BJ (cell line): ENCODE measurements around the gene SRGAP3. TPM values are rescaled to one million over a fixed set of nuclear protein-coding genes. Genes with fewer than 3 reads are reported as not detected.
"Not testable (repeated sequence)": the region's sequence is repeated elsewhere in the genome, so short reads cannot be mapped to it uniquely, and the experiment has no call there.

Experiments
- CTCF ChIA-PET: fragments of 350-600 bp; formaldehyde crosslinking; extraction: SDS; loops from one replicate; lab custom pipeline; 2021; ENCODE audit warnings: antibody characterized with exemption, inconsistent platforms; lab: Yijun Ruan, JAX
- POLR2A ChIA-PET: fragments of 300-600 bp; sonication (Branson Sonifier 250); formaldehyde crosslinking; extraction: SDS; loops from one replicate; lab custom pipeline; 2021; ENCODE audit warnings: antibody characterized with exemption; lab: Charles Lee
- DNase-seq: peaks from one replicate; pipeline ENCODE4 v3.0.0-alpha.2; 2011; ENCODE audit warnings: low read depth
- H3K27me3 ChIP-seq: 2 replicates; pipeline ENCODE4 v1.6.0; 2011; ENCODE audit warnings: low read length; ENCODE audit not compliant: control insufficient read depth, insufficient read depth
- H3K36me3 ChIP-seq: 2 replicates; pipeline ENCODE4 v1.5.1; 2011; ENCODE audit warnings: low read length; ENCODE audit not compliant: control insufficient read depth, insufficient read depth
- H3K4me3 ChIP-seq: 2 replicates; pipeline ENCODE4 v1.5.1; 2011; ENCODE audit warnings: low read depth, mild to moderate bottlenecking, control low read depth, low read length
- CTCF ChIP-seq: IDR thresholded peaks from 2 replicates; pipeline ENCODE4 v1.5.1; 2011; ENCODE audit warnings: low read depth, mild to moderate bottlenecking, control low read depth, inconsistent platforms, low read length, moderate library complexity; ENCODE audit not compliant: insufficient read depth
- polyA minus RNA-seq: library from RNA; depleted of rRNA, polyadenylated mRNA; stranded (reverse); fragments of >200 nt; gene quantifications from 2 replicates; pipeline ENCODE4 v1.2.3, GENCODE V29; 2011; rRNA and poly(A)+ RNA removed
- polyA plus RNA-seq: library from polyadenylated mRNA; depleted of rRNA; stranded (reverse); fragments of >200 nt; gene quantifications from 2 replicates; pipeline ENCODE4 v1.2.3, GENCODE V29; 2011; rRNA removed

The SRGAP3 gene
- polyA plus RNA-seq (0.65 and 0.75 TPM in 2 replicates), polyA minus RNA-seq (0.46 and 1.5 TPM in 2 replicates)

DNA sequence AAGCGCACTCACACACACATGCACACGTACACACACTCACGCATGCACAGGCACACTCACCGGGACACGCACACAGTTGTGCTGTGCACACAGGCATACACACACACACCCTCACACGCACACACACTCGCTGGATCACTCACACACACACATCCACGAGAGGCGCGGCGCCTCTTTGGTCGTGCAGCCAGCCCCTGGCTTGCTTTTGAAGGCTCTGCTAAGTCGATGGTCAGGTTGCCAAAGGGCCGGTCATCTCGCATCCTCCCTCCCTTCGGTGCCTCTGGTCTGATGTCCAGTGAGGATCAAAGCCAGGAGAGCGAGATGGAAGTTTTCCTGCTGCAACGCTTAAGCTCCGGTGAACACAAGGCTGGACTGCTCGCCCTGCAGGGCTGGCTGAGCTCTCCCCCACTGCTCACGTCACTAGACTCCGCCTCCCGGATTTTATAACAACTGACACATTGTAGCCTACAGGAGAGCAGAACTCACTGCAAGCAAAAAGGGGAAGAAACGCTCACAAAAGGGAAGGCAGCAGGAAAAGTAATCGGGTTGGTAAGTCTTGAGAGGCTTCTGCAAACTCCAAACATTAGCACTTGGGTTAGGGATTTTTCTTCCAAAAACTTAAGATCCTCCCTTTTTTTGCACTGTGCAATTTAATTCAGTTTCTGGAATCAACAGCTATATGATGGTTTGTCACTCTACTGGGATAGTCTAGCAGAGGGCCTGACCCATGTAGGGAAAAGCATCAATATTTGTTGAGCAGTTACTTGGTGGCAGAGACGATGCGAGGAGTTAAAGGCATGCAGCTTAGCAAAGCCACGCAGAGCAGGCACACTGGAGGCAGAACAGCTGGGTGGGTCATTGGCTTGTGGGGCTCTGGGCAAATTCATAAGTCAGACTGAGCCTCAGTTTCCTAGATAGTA is at the start of gene SRGAP3:
TSS of gene SRGAP3 (minus strand) at position 374 of the 920 bp plus-strand sequence. CDS start 695 bp downstream, outside the sequence.
- ChIA-PET CTCF (interaction anchor here (0.6 to 1.5 kb wide), 6 partner anchors 8 to 121 kb away, joined by 3 to 4 read pairs (median 3); no protein-coding TSS in a partner anchor), POLR2A (interaction anchor here (0.6 kb wide), 1 partner anchor 214 kb away, joined by 3 read pairs; no protein-coding TSS in a partner anchor)
- Histone ChIP-seq H3K4me3 (peak within 1 kb of the TSS; percentile 47), H3K27me3 (peaks cover 13% of the 10 kb centered on the region), H3K36me3 (no peaks in the 10 kb centered on the region; the same call in 1 of the 2 replicates)
- TF ChIP-seq CTCF = peak; percentile 39
- DNase-seq = peak; percentile 46

GRCh38 chr3:9298236-9298635 is 48.8 kb upstream of the SRGAP3 start:
- ChIA-PET POLR2A (no interaction called here), CTCF (interaction anchor here (1.1 kb wide), 1 partner anchor 310 kb away, joined by 7 read pairs; no protein-coding TSS in a partner anchor)
- no peak for DNase-seq
- Histone ChIP-seq H3K27me3 (no peaks in the 10 kb centered on the region), H3K36me3 (no peaks in the 10 kb centered on the region), H3K4me3 (no peak overlapping the region)
- TF ChIP-seq CTCF = no peak

GRCh38 chr3:9296241-9296640 is 46.8 kb upstream of the SRGAP3 start:
- no peak for TF ChIP-seq CTCF
- CTCF ChIA-PET = no interaction called here
- H3K36me3 ChIP-seq = no peaks in the 10 kb centered on the region
- DNase-seq = no peak
- no peaks in the 10 kb centered on the region for H3K27me3 ChIP-seq
- POLR2A ChIA-PET = no interaction called here
- H3K4me3 ChIP-seq = no peak overlapping the region

DNA sequence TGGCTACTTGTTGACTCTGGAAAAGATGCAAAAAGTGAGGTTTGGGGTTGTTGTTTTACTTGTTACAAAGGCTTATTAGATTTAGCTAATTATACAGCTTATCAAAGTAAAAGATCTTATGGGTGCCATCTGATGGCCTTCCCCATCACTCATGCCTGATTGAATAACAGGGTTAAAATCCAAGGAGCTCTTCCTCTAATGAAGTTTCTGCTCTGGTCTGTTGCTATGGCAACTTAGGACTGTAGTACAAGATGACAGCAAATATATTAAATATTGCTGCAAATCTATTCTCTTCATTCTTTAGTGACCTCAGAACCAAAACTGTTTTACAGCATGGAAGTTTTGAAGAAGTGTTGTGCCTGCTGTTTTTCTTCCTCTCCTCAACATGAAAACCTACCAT is 45.6 kb upstream of the SRGAP3 start:
- Histone ChIP-seq H3K36me3 (no peaks in the 10 kb centered on the region), H3K4me3 (no peak overlapping the region), H3K27me3 (no peaks in the 10 kb centered on the region)
- ChIA-PET CTCF (interaction anchor here (0.7 to 1.9 kb wide), 2 partner anchors 9 to 307 kb away, joined by 3 to 10 read pairs; no protein-coding TSS in a partner anchor), POLR2A (no interaction called here)
- DNase-seq = no peak
- no peak for TF ChIP-seq CTCF

- H3K4me3 ChIP-seq, POLR2A ChIA-PET, H3K27me3 ChIP-seq, DNase-seq, H3K36me3 ChIP-seq: not testable (repeated sequence)
- CTCF ChIA-PET = interaction anchor here (1.9 kb wide), 1 partner anchor 10 kb away, joined by 10 read pairs; no protein-coding TSS in a partner anchor
Observed at GRCh38 chr3:9293953-9294352, 44.5 kb upstream of the SRGAP3 start.
